Endothelial cell of umbilical vein (primary cell): ENCODE data around the gene FBXL14. TPM values are rescaled to one million over a fixed set of nuclear protein-coding genes. Genes with fewer than 3 reads are reported as not detected.

Experiments used
- BruUV-seq: library from RNA; stranded (reverse); fragments of 400-500 nt; replicated peaks from 2 replicates; lab custom pipeline; 2021; lab: Mats Ljungman, UMichigan
- CTCF ChIA-PET: fragments of 300-600, 350-600 bp; sonication (Branson Sonifier 250); formaldehyde crosslinking; loops from one replicate; lab custom pipeline; 2021; ENCODE audit warnings: antibody characterized with exemption, inconsistent platforms; lab: Charles Lee
- POLR2A ChIA-PET: fragments of 300-600, 350-600 bp; sonication (Branson Sonifier 250); formaldehyde crosslinking; loops from one replicate; lab custom pipeline; 2021; ENCODE audit warnings: antibody characterized with exemption, inconsistent platforms; lab: Charles Lee
- DNase-seq: peaks from one replicate; pipeline ENCODE4 v3.0.0-alpha.2; 2011; ENCODE audit warnings: low read depth, low spot score
- FAIRE-seq: peaks from 2 replicates; lab custom pipeline; 2011; peaks lifted over from hg19 to GRCh38; lab: Jason Lieb, UNC
- H2AFZ ChIP-seq: 2 replicates; pipeline ENCODE4 v1.6.0; 2012; ENCODE audit warnings: low read depth, low read length, control low read depth, inconsistent platforms
- H3K27ac ChIP-seq: 2 replicates; pipeline ENCODE4 v1.5.1; 2011; ENCODE audit warnings: low read depth, mild to moderate bottlenecking, control low read depth, low read length, moderate library complexity; ENCODE audit not compliant: insufficient read depth
- H3K27me3 ChIP-seq, 2 experiments: 2 replicates each; pipeline versions ENCODE4 v1.6.0 to v1.6.1; 2011; ENCODE audit warnings: low read length in 2 of 2, mixed read lengths in 1 of 2; ENCODE audit not compliant: control insufficient read depth in 2 of 2, insufficient read depth in 2 of 2
- H3K36me3 ChIP-seq, 2 experiments: 2 replicates in 1 of 2; 3 replicates in 1 of 2; pipeline ENCODE4 v1.5.1; 2011; ENCODE audit warnings: low read length in 2 of 2, mild to moderate bottlenecking in 1 of 2, moderate library complexity in 1 of 2; ENCODE audit not compliant: control insufficient read depth in 2 of 2, insufficient read depth in 2 of 2; ENCODE audit errors: extremely low read depth in 1 of 2
- H3K4me1 ChIP-seq: 3 replicates; pipeline ENCODE4 v1.5.1; 2011; ENCODE audit warnings: mild to moderate bottlenecking, low read length; ENCODE audit not compliant: control insufficient read depth, insufficient read depth; ENCODE audit errors: extremely low read depth
- H3K4me2 ChIP-seq: 2 replicates; pipeline ENCODE4 v1.6.1; 2011; ENCODE audit warnings: low read length, control low read depth, mixed read lengths; ENCODE audit not compliant: insufficient read depth
- H3K4me3 ChIP-seq, 3 experiments: fragments of 200-600 bp in 1 of 3; sonication (generic), shearing (Covaris generic) in 1 of 3; replicated peaks in 1 of 3; 2 replicates each; pipeline ENCODE4 v1.5.1; 2011 to 2016; ENCODE audit warnings: control low read depth in 3 of 3, low read length in 3 of 3, mild to moderate bottlenecking in 2 of 3, inconsistent platforms in 1 of 3, low read depth in 1 of 3, moderate library complexity in 1 of 3; ENCODE audit not compliant: insufficient read depth in 1 of 3
- H3K79me2 ChIP-seq: 2 replicates; pipeline ENCODE4 v1.6.0; 2012; ENCODE audit warnings: low read length, inconsistent platforms; ENCODE audit not compliant: control insufficient read depth, insufficient read depth
- H3K9ac ChIP-seq: replicated peaks from 2 replicates; pipeline ENCODE3; 2011; ENCODE audit warnings: low read length, control low read depth; ENCODE audit not compliant: insufficient read depth; ENCODE audit errors: extremely low read depth
- H3K9me1 ChIP-seq: replicated peaks from 3 replicates; pipeline ENCODE4 v1.6.0; 2011; ENCODE audit warnings: mild to moderate bottlenecking, low read length; ENCODE audit not compliant: control insufficient read depth, insufficient read depth; ENCODE audit errors: extremely low read depth
- H3K9me3 ChIP-seq: replicated peaks from 2 replicates; pipeline ENCODE4 v1.5.1; 2012; ENCODE audit warnings: low read length, inconsistent platforms; ENCODE audit not compliant: control insufficient read depth, insufficient read depth
- H4K20me1 ChIP-seq: replicated peaks from 2 replicates; pipeline ENCODE3; 2011; ENCODE audit warnings: mild to moderate bottlenecking, low read length; ENCODE audit not compliant: control insufficient read depth, insufficient read depth; ENCODE audit errors: extremely low read depth
- CTCF ChIP-seq, 2 donors: IDR thresholded peaks; 1 replicate in 1 of 2; 2 replicates in 1 of 2; pipeline ENCODE4 v1.5.1; 2011; ENCODE audit warnings: low read length in 2 of 2, mild to moderate bottlenecking in 2 of 2, moderate library complexity in 2 of 2, control low read depth in 1 of 2, inconsistent platforms in 1 of 2, low read depth in 1 of 2; ENCODE audit not compliant: insufficient read depth in 1 of 2; ENCODE audit errors: extremely low read depth in 1 of 2
- FOS ChIP-seq: IDR thresholded peaks from 2 replicates; pipeline ENCODE4 v1.6.1; 2011; ENCODE audit warnings: mild to moderate bottlenecking, low read length, moderate library complexity, borderline replicate concordance; ENCODE audit not compliant: insufficient read depth
- MAX ChIP-seq: IDR thresholded peaks from 2 replicates; pipeline ENCODE4 v1.6.1; 2011; ENCODE audit not compliant: insufficient read depth, insufficient read length
- POLR2AphosphoS5 ChIP-seq: IDR thresholded peaks from 2 replicates; pipeline ENCODE4 v1.6.1; 2012; ENCODE audit warnings: low read depth, mild to moderate bottlenecking, control low read depth, low read length, moderate library complexity; ENCODE audit not compliant: insufficient read depth
- dilution Hi-C: fragments of 300-500 bp; cut with MboI; formaldehyde crosslinking; loops from one replicate; pipeline ENCODE4 v1.15.0; 2019; ENCODE audit warnings: low sequenced_read_pairs; ENCODE audit not compliant: extremely low pct_ligation_motif_present
- intact Hi-C: fragments of 100-400 bp; cut with micrococcal nuclease; formaldehyde crosslinking; loops from one replicate; pipeline ENCODE4 v1.10.0; 2022
- polyA plus RNA-seq, 4 experiments: library from polyadenylated mRNA; depleted of rRNA in 3 of 4; stranded (reverse) in 3 of 4; unstranded in 1 of 4; fragments of >200 nt; gene quantifications; 2 replicates each; pipeline versions ENCODE4 v1.2.1 to v1.2.3, GENCODE V29; 2011 to 2012; ENCODE audit warnings: missing spikeins in 1 of 4
- total RNA-seq: library from RNA; stranded (reverse); gene quantifications from 2 replicates; pipeline ENCODE4 v1.2.3, GENCODE V29; 2021

Gene FBXL14
- total and polyA plus RNA-seq, 2 donors (not counting 3 experiments of a cell fraction or from before 2014, with no cell fraction given) = 11.3 to 15.7 TPM

GRCh38 chr12:1613860-1614259, 19.5 kb upstream of the FBXL14 start:
- dilution Hi-C loops = no loop called here
- no peak overlapping the region for H3K27ac ChIP-seq
- H4K20me1 ChIP-seq = no peaks in the 10 kb centered on the region
- no peak overlapping the region for H2AFZ ChIP-seq
- H3K79me2 ChIP-seq = no peaks in the 10 kb centered on the region
- H3K36me3 ChIP-seq = no peaks in the 10 kb centered on the region
- ChIA-PET CTCF (no interaction called here), POLR2A (no interaction called here)
- no peaks in the 10 kb centered on the region for H3K9me1 ChIP-seq
- H3K9ac ChIP-seq = no peak overlapping the region
- no peak overlapping the region for H3K4me3 ChIP-seq
- H3K4me2 ChIP-seq = no peak overlapping the region
- no peaks in the 10 kb centered on the region for H3K9me3 ChIP-seq
- FAIRE-seq (no peak), DNase-seq (no peak)
- H3K27me3 ChIP-seq = peaks cover 1 to 6% of the 10 kb centered on the region in 2 experiments
- intact Hi-C loops = no loop called here
- peaks cover 3% of the 10 kb centered on the region for H3K4me1 ChIP-seq
- no TSS peak for BruUV-seq
- no peak for TF ChIP-seq CTCF (IDR thresholded peaks at IDR 0.05; ENCODE audit: extremely low read depth in 1 of 2, insufficient read depth in 1 of 2, low read depth in 1 of 2, low read length in 2 of 2)
- TF ChIP-seq MAX = no peak

- H3K9me1 ChIP-seq = no peaks in the 10 kb centered on the region
- no peak overlapping the region for H3K4me2 ChIP-seq
- H3K79me2 ChIP-seq = no peaks in the 10 kb centered on the region
- no peak overlapping the region for H3K27ac ChIP-seq
- no peak overlapping the region for H2AFZ ChIP-seq
- BruUV-seq = no TSS peak
- FAIRE-seq (no peak), DNase-seq (peak; percentile 36)
- H4K20me1 ChIP-seq = no peaks in the 10 kb centered on the region
- peaks cover 1 to 6% of the 10 kb centered on the region in 2 experiments for H3K27me3 ChIP-seq
- H3K4me3 ChIP-seq = no peak overlapping the region
- CTCF ChIA-PET = interaction anchor here (0.6 to 1.2 kb wide), 3 partner anchors 23 to 1895 kb away, joined by 3 to 4 read pairs (median 3); no protein-coding TSS in a partner anchor
- POLR2A ChIA-PET = no interaction called here
- no peaks in the 10 kb centered on the region for H3K4me1 ChIP-seq
- no peaks in the 10 kb centered on the region for H3K9me3 ChIP-seq
- TF ChIP-seq FOS (peak; percentile 8), POLR2AphosphoS5 (no peak)
- intact Hi-C loops = no loop called here
- dilution Hi-C loops = no loop called here
- H3K36me3 ChIP-seq = no peaks in the 10 kb centered on the region
- H3K9ac ChIP-seq = no peak overlapping the region
Observed at GRCh38 chr12:1611803-1612572, 17.6 kb upstream of the FBXL14 start.
